NCI-H446 (cell line): ENCODE measurements around the gene MALL.
A peak's percentile ranks its signal among the peaks of the same experiment; 100 is the strongest.
"Not testable (repeated sequence)": the region's sequence is repeated elsewhere in the genome, so short reads cannot be mapped to it uniquely, and the experiment has no call there.

Source experiments
- DNase-seq, 2 experiments: peaks; one replicate each; lab custom pipeline; 2025; lab: John Stamatoyannopoulos, UW

Gene MALL

DNA sequence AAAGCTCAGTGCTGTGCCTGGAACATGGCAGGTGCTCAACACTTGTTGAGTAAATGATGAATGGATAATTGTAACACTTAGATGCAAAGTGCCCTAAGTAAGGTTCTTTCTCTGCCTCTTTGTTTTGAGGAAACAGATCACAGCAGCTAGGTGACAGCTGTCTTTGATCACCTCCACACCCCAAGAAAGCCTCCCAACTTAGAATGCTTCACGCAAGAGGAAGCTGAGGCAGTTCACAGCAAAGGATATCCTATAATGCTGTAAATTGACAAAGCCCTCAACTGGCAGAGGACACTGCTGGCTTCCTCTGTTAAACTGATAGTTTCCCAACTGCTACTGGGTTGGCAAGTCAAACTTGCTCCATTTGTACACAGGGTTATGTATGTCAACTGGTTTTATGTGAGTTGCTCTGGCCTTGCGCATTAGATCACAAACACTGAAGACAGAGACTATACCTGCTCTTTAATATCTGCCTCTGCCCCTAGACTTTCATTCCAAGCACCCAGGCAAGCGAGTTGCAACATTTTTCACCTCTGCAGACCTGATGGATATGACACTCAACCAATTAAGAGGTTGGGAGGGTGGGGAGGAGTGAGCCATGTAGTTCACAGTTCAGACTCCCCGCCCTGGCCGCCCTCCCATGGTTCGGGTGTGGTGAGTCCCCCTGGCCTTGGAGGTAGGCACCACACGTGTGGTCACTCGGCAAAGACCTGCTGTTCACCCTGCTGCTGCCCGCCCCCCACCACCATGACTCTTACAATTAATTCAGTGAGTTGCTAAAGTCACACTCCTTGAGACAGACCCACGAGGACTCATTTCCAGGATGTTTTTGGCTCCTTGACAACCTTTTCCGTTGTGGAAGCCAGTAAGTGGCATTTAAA lies 4.8 kb upstream of the MALL start:
- no peak for DNase-seq

DNA sequence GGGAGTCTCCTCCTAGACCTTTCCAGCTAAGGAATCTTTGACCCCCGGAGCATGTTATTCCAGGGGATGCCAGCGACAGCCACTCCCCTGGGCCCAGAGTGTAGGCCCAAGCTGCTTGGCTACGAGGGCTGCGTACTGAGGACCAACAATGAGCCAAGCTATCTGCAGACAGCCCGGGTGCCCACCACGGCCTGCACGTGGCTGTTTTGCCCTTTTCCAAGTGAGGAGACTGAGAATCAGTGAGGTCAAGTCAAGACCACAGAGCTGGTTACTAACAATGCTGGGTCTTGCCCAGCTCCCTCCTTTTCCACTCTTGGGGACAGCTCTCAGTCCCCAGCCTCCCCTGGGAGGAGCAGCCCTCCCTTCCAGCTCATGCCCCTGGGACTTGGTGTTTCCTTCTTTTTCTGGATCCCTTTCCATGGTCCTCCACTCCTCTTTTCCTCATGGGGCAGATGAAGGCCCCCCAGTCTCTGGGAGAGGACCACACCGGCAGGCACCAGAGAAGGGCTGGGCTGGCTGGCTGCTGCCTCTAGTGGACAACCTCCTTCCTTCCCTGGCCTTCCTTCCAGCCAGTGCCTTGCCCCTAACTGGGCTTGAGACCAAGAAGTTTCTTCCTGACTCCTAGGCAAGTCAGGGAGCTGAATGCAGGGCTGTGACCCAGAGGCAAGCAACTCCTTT lies 550 bp upstream of the MALL start:
- no peak for DNase-seq

DNA sequence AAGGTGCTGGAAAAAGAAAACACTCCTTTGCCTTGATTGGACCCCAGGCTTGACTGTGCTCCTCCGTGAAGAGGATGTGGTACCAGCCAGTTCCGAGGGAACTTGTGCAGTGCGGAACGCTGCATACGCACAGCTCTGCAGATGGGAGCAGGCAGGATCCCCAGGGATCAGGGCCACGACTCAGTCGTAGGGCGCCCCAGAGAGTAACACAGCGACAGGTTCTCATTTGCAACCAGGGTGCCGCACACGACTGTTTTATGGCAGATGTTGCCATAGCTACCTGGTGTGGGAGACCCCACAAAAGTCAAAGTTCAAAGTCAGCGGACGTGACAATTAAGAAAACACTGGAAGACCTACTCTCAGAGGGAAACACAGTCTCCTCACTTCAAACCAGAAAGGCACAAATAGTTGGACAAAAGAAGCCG lies 779 bp downstream of the MALL start:
- no peak for DNase-seq

DNA sequence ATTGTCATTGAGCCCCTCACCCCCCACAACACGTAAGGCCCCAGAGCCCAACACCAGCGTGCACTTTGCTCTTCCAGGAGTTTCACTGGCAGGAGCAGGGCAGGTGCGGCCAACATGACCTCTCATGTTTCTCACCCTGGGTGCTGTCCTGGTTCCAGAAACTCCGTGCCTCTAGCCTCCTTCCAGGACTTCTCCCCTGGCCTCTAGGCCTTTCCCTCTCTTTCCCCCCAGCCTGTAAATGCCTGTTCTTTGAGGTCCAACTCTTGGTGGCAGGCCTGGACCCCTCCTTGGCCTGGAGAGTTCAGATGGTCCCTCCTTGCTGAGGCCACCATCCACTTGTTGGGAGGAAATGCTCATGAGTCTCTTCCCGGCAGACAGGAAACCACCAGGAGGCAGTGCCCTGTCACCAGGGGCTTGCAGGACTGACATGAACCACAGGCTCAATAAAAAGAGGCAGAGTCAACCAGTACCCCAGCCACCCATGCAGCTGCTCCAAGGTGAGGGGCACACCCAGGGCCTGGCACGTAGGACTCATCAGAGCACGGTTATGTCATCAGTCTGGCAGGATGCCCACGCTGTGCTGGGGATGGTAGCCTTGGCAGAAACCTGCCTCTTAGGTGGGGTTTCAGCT lies 1.5 kb downstream of the MALL start:
- DNase-seq: peak in 1 of 2 experiments; percentile 34

DNA sequence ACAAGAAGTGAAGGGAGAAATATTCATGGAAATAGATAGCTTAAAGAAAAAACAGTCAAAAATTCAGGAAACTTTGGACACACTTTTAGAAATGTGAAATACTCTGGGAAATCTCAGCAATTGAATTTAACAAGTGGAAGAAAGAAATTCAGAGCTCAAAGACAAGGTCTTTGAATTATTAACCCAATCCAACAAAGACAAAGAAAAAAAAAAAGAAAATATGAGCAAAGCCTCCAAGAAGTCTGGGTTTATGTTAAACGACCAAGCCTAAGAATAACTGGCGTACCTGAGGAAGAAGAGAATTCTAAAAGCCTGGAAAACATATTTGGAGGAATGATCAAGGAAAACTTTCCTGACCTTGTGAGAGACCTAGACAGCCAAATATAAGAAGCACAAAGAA lies 7.3 kb downstream of the MALL start:
- DNase-seq: not testable (repeated sequence)

DNA sequence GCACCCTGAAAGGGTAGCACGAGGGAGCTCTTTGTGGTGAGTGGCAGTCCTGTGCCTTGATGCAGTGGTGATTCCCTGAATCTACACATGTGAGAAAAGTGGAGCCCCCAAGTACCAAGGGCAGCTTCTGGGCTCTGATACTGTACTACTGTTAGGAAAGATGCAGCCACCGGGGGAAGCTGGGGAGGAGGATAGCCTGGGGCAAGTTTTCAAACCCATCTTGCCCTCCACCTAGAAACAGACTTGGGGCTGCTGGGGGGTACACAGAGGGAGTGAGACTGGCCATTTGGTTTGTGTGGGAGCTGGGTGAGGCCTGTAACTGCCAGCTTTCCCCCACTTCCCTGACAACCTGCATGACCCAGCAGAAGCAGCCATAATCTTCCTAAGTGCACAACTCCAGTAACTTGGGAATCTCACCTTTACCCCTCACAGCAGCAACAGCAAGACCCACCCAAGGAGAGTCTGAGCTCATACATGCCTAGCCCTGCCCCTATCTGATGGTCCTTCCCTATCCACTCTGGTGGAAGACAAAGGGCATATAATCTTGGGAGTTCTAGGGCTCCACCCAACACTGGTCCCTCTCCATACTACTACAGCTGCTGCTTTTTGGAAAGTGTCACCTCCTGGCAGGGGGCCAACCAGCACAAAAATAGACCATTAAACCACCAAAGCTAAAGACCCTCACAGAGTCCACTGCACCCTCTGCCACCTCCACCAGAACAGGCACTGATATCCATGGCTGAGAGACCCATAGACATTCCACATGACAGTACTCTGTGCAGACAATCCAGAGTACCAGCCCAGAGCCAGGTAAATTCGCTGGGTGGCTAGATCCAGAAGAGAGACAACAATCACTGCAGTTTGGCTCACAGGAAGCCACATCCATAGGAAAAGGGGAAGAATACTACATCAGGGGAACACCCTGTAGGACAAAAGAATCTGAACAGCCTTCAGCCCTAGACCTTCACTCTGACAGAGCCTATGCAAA lies 8.2 kb downstream of the MALL start:
- DNase-seq: no peak

DNA sequence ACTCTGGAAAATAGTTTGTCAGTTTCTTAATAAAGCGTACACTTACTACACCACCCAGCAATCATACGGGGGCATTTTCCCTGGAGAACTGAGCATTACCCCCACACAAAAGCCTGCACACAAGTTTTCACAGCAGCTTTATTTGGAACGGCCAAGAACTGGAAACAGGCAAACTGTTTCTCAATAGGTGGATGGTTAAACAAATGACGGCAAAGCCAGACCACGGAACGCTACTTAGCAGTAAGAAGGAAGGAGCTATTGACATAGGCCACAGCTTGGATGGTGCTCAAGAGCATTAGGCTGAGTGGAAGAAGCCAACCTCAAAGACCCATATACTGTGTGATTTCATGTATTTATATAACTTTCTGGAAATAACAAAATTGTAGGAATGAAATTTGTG lies 9.0 kb downstream of the MALL start:
- no peak for DNase-seq

DNA sequence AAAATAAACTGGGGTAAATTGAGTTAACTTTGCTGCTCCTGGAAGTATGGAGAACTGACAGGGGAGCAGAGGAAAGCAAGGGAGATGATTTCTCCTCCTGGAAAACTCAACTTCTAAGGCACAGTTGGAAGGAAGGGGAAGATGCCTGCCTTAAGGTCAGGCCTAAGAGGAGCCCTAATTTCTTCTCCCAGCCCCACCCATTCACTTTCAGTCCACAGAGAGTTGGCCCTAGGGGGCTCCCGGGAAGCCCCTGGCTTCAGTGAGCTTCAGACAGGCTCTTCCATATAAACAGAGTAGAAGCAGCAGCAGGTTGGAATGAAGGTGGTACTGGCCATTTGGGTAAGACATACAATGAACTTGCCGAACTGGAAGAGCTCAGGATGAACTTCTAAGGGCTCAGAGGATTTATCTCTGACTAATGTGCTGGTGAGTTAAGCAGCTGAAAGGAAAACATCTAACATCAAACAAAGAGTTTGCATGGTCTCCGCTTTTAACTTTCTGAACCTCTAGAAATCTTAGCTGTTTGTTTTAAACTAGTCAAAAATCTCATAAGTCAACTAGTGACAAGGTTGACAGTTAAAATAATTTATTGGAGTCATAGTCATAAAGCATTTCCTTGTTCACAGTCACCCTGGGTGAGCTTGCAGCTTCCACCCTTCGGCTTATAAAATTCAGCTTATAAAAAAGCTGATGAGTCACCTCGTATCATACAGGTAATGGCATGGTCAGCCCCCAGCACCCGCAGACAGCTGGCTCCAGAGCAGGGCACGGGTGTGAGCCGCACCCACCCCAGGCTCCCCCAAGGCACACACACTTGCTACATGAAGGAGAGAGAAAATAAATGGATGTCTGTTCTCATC lies 9.8 kb downstream of the MALL start:
- no peak for DNase-seq

DNA sequence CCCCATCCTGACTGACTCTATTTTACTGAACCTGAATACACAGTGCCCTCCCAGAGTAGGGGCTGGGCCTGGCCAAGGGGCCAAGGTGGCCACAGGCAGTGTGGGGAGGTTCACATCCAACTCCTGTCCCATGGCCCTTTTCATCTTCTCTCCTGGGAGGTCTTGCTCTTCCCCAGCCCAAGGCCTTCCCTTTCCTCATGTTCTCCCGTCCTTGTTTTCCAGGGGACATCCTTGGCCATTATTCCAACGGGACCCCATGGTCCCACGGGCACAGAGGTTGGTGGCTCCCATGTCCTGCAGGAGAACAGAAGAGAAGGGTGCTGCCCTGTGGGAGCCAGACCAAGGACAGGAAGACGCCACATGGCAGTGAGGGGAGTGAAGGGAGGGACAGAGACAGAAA lies 10.4 kb downstream of the MALL start:
- no peak for DNase-seq

DNA sequence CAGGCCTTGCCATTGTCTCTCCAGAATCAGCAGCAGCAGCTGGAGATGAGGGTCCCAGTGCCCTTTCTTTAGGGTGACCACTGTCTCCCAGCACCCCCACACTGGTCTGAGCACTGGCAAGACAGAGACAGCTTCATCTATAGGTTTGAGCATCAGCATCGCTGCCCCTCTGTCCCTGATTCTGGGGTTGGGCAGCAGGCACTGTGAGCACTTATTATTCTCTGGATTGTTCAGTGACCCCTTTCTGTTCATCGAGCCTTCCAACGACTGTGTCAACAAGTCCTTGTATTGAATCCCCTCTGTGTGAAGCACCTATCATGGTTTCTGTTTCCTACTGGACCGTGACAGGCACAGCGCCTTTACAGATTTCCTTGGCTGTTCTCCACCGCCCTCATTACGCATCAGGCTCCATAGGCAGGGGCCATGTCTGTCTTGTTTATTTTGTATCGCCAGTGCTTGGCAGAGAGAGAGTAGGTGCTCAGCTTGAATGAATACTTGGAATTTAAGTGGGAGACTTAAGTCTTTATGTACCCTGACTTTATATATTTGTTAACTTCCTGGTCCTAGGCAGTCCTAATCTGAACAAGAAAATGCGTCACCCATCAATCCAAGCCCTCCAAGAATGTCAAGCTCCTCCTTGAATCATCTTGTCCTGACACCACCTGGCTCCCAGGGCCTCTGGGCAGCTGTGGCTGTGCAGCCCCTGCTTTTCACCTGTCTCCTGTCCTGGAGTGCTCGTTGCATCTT lies 11.4 kb downstream of the MALL start:
- DNase-seq: peak; percentile 50 to 64

DNA sequence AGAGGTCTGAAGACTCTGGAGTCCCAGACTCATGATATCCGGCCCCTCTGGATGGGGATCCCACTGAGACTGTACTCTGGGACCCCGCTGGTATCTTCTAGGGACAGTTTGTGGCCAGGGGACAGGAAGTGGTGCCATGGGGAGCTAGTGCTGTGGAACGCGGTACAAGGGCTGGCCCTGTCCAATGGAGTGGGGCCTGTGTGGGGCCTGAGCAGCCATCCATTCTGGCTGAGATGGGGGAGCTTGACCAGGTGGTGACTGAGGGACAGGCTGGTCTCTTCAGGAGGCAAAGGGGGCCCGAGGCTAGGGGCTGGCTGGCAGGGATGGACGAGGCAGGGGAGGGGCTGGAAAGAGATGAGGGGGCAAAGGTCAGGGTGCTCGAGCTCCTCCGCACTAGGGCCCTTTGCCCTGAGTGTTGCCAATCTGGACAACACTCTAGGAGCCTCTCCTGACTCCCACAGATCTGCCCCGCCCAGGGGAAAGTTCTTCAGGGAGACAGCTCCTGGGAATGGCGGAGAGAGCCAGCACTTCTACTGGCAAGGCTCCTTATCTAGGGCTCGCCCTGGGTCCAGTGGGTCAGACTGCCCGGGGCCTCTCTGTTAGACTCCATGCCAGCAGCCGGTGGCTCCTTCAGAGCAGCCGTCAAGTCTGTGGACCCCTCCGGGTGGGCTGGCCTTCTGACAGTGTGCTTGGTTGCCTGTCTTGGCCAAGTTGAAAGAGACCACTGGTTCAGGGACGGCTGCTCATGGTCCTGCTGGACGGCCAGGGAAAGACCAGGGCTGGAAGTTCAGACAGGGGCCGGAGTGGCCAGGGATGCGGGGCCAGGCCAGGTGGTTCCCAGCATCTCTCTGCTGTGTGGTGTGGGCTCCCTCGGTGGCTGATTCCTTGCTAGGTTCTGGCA lies 12.3 kb downstream of the MALL start:
- no peak for DNase-seq

DNA sequence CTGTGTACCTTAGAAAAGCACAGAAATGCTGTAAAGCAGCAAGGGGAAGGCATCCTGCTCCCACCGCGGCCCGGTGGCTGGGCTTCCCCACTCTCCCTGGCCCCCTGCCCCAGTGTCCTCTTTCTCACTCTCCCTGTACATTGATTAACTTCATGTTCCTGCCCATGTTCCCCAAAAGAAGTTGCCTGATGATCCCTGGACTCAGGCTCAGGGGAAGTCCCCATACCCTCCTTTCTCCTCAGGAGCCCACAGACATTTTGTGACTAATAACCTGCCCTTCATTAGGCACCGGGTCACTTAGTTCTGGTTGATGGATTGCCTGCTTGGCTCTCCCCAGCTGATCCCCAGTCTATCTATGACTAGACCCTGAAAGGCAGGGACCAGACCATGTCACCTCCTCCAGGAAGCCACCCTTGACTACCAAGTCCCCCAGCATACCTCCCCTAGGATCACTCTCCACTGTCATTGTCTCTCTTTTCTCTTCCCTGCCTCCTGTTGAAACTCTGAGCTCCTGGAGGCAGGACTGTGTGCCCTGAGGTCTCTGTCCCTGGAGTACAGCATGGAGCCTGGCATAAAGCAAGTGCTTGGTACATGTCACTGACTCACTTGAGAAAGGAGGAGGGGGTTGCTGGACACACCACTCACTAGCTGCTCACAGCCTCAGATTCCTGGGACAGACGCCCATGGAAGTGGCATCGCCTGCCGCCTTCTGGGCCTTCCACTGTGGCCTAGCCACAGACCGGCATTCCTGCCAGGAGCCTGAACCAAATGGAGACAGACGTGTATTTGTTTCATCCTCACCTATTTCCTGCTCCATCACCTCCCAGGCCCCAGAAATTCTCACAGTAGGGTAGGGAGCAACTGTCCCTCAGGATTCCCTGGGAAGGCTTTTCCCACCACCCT lies 13.5 kb downstream of the MALL start:
- peak in 1 of 2 experiments; percentile 40 for DNase-seq

DNA sequence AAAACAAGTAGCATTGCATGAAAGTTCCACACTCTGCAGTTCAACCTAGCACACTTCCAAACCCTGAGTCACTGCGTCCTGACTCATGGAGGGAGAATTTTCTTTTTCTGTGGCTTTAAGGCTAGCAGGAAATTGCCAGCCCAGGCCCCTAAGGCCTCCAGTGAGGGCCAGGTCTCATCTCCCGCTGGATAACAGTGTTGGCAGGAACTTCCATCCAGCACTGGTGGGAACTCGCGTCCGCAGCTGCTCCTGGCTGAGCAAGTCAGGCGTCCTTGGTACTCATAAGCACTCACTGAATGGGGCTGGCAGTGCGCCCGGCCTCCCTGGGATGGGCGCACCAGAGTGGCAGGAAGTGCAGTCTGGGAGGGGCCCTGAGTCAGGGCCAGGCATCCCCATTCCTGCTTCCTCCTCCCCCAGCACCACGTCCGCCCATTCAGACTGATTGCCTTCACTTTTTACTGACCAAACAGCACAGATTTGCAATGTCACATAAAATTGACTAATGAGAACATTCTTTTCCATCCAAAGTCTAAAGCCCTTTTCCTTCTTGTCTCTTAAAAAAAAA lies 14.3 kb downstream of the MALL start:
- DNase-seq: peak; percentile 93 to 98

DNA sequence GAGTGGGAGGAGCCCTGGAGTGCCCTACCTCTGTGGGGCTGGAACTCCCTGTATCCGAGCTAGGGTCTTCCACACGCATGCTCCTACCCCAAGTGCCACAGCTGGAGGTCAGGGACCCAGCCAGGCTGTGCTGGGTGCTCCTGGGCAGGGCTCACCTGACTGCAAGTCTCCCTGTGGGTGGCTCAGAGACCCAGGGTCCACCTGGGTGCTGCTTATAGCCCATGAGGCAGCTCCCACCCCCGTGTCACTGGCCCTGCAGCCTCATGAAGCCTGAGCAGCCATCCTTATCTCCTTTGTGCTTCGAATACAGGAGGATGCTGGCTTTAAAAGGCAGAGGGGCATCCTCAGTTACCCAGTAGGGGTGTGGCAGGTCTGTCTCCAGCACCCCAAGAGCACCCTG lies 14.7 kb downstream of the MALL start:
- not testable (repeated sequence) for DNase-seq

DNA sequence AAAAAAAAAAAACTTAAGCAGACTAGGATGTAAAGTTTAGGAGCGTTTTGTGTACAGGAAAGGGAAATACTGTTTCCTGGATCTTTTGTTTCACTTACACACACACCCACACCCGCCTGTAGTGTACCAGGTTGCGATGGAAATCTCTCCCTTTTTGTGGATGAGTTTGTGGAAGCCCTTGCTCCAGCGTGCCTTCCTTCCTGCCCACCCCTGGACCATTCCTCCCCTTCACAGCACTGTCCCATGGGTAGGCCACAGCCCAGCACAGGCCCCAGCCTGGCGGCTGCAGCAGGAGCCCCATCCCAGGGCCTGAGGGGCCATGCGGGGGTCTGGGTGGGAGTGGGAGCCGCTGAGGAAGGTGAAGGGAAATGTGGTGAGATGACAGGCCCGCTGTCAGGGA lies 15.1 kb downstream of the MALL start:
- no peak for DNase-seq

DNA sequence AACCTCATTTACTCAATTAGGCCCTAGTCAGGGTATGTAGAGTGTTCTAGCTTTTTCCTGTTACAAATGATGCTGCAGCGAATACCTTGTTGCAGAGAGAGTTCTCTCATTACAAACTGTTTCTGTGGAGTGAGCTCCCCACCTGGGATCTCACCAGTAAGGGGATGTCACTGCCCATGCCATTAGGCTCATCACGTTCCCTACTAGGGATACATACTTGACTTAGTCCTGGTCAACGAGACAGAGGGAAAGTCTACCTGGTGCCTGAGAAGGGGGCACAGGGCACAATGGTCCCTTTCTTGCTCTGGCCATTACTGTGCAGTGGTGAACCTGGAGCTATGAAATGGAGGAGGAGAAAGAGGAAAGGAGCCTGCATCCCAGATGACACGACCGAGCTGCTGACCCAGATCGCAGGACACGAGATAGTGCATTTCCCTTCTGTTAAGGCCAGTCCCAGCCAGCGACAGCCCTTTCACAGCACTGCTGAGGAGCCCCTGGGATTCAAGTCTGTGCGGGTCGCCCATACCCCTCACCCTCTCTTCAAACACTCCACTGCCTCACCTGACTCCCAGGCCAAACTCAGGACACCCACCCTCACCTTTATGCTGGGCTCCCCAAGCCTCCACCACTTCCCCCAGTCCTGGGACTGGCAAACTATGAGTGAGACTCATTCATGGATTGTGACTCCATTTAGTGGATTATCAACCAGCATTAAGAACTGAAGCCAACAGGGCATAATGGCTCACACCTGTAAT lies 16.0 kb downstream of the MALL start:
- no peak for DNase-seq

DNA sequence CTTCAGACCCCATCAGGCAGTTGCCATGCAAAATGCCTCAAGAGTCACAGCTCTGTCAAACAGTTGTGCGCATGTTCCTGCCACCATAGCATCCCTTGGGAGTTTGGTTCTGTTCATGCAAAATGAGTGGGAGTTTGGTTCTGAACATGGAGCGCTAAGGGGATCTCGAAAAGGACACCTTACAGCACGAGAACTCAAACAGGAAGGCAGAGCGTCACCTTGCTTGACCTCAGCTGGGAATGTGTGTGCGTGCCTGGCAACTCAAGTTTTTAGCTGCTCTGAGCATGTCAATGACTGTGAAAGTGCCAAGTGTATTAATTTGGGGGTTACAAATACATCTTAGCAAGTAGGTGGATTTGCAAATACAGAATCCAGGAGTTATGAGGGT lies 16.6 kb downstream of the MALL start:
- DNase-seq: no peak
